WTC11 (cell line): Measurements from ENCODE around the gene MRPL20.

Experiments used
- ATF3 ChIP-seq: sonication (generic); formaldehyde crosslinking; conservative IDR thresholded peaks from 2 replicates; pipeline ENCODE4 v1.8.1; 2022; ENCODE audit warnings: mild to moderate bottlenecking, missing genetic modification reagents
- ELF4 ChIP-seq: sonication (generic); formaldehyde crosslinking; IDR thresholded peaks from 2 replicates; pipeline ENCODE4 v1.8.1; 2022; ENCODE audit warnings: low read depth, mild to moderate bottlenecking, moderate library complexity, missing genetic modification reagents
- GABPB1 ChIP-seq: sonication (generic); formaldehyde crosslinking; IDR thresholded peaks from 2 replicates; pipeline ENCODE4 v1.8.1; 2023; ENCODE audit warnings: mild to moderate bottlenecking, missing genetic modification reagents
- IRF1 ChIP-seq: sonication (generic); formaldehyde crosslinking; IDR thresholded peaks from 2 replicates; pipeline ENCODE4 v1.8.0; 2023; ENCODE audit warnings: missing genetic modification reagents
- NR2C2 ChIP-seq: sonication (generic); formaldehyde crosslinking; IDR thresholded peaks from 2 replicates; pipeline ENCODE4 v1.8.0; 2022; ENCODE audit warnings: mild to moderate bottlenecking, missing genetic modification reagents
- TEAD4 ChIP-seq: sonication (generic); formaldehyde crosslinking; IDR thresholded peaks from 2 replicates; pipeline ENCODE4 v1.8.0; 2022; ENCODE audit warnings: mild to moderate bottlenecking, missing genetic modification reagents
- USF2 ChIP-seq: sonication (generic); formaldehyde crosslinking; IDR thresholded peaks from 2 replicates; pipeline ENCODE4 v1.8.1; 2023; ENCODE audit warnings: mild to moderate bottlenecking, missing genetic modification reagents, moderate library complexity
- ZNF317 ChIP-seq: sonication (generic); formaldehyde crosslinking; IDR thresholded peaks from 2 replicates; pipeline ENCODE4 v1.8.1; 2023; ENCODE audit warnings: low read depth, mild to moderate bottlenecking, moderate library complexity, missing genetic modification reagents, borderline replicate concordance
- TF ChIP-seq, protein P1 (sequence below): sonication (generic); formaldehyde crosslinking; IDR thresholded peaks from 2 replicates; pipeline ENCODE4 v1.8.1; 2022; ENCODE audit warnings: missing genetic modification reagents, borderline replicate concordance
- TF ChIP-seq, protein P2 (sequence below): sonication (generic); formaldehyde crosslinking; IDR thresholded peaks from 2 replicates; pipeline ENCODE4 v1.8.0; 2022; ENCODE audit warnings: mild to moderate bottlenecking, missing genetic modification reagents
- TF ChIP-seq, protein P3 (sequence below): fragments of 200-600 bp; IDR thresholded peaks from 2 replicates; pipeline ENCODE4 v1.8.0; 2022; ENCODE audit warnings: antibody characterized with exemption
- TF ChIP-seq, protein P4 (sequence below): sonication (generic); formaldehyde crosslinking; IDR thresholded peaks from 2 replicates; pipeline ENCODE4 v1.8.0; 2022; ENCODE audit warnings: mild to moderate bottlenecking, missing genetic modification reagents
- TF ChIP-seq, protein P5 (sequence below): sonication (generic); formaldehyde crosslinking; IDR thresholded peaks from 2 replicates; pipeline ENCODE4 v1.8.0; 2022; ENCODE audit warnings: missing genetic modification reagents

DNA sequence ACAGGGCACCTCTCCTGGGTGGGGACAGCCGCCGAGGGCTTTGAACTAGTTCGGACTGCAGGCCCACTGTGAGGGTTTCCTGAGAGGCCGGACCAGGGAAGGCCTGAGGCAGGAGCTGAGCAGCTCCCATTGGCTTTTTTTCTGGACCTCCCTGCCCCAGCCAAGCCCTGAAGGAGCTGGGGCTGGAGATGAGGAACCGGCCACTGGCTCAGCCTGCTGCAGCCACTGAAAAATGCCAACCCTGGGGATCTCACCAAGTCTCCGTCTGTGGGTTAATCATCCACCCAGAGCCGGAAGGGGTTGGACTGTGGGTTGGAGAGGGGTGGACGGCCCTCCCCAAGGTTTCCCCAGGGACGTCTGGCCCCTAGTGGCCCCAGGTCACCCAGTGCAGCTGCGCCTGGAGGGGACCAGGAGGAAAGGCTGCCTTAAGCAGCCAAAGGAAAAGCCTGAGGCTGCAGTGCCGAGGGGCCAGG lies 30.8 kb upstream of the MRPL20 start:
- TF ChIP-seq ELF4 (CRISPR knock-in tag), result no peak
- TF ChIP-seq, protein P1, sequence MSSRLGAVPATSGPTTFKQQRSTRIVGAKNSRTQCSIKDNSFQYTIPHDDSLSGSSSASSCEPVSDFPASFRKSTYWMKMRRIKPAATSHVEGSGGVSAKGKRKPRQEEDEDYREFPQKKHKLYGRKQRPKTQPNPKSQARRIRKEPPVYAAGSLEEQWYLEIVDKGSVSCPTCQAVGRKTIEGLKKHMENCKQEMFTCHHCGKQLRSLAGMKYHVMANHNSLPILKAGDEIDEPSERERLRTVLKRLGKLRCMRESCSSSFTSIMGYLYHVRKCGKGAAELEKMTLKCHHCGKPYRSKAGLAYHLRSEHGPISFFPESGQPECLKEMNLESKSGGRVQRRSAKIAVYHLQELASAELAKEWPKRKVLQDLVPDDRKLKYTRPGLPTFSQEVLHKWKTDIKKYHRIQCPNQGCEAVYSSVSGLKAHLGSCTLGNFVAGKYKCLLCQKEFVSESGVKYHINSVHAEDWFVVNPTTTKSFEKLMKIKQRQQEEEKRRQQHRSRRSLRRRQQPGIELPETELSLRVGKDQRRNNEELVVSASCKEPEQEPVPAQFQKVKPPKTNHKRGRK, result no peak
- TF ChIP-seq NR2C2 (CRISPR knock-in tag), result no peak
- TF ChIP-seq, protein P2, sequence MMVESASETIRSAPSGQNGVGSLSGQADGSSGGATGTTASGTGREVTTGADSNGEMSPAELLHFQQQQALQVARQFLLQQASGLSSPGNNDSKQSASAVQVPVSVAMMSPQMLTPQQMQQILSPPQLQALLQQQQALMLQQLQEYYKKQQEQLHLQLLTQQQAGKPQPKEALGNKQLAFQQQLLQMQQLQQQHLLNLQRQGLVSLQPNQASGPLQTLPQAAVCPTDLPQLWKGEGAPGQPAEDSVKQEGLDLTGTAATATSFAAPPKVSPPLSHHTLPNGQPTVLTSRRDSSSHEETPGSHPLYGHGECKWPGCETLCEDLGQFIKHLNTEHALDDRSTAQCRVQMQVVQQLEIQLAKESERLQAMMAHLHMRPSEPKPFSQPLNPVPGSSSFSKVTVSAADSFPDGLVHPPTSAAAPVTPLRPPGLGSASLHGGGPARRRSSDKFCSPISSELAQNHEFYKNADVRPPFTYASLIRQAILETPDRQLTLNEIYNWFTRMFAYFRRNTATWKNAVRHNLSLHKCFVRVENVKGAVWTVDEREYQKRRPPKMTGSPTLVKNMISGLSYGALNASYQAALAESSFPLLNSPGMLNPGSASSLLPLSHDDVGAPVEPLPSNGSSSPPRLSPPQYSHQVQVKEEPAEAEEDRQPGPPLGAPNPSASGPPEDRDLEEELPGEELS (CRISPR knock-in tag), result no peak
- TF ChIP-seq ATF3, result no peak
- TF ChIP-seq, protein P3, sequence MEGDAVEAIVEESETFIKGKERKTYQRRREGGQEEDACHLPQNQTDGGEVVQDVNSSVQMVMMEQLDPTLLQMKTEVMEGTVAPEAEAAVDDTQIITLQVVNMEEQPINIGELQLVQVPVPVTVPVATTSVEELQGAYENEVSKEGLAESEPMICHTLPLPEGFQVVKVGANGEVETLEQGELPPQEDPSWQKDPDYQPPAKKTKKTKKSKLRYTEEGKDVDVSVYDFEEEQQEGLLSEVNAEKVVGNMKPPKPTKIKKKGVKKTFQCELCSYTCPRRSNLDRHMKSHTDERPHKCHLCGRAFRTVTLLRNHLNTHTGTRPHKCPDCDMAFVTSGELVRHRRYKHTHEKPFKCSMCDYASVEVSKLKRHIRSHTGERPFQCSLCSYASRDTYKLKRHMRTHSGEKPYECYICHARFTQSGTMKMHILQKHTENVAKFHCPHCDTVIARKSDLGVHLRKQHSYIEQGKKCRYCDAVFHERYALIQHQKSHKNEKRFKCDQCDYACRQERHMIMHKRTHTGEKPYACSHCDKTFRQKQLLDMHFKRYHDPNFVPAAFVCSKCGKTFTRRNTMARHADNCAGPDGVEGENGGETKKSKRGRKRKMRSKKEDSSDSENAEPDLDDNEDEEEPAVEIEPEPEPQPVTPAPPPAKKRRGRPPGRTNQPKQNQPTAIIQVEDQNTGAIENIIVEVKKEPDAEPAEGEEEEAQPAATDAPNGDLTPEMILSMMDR, result no peak
- TF ChIP-seq, protein P4, sequence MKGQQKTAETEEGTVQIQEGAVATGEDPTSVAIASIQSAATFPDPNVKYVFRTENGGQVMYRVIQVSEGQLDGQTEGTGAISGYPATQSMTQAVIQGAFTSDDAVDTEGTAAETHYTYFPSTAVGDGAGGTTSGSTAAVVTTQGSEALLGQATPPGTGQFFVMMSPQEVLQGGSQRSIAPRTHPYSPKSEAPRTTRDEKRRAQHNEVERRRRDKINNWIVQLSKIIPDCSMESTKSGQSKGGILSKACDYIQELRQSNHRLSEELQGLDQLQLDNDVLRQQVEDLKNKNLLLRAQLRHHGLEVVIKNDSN, result no peak
- TF ChIP-seq IRF1 (CRISPR knock-in tag), result no peak
- TF ChIP-seq TEAD4 (CRISPR knock-in tag), result no peak
- 0 out of 2 replicates have a peak, but pooled peaks have one; percentile 23 for TF ChIP-seq GABPB1 (CRISPR knock-in tag)
- no peak for TF ChIP-seq USF2 (CRISPR knock-in tag)
- no peak for TF ChIP-seq ZNF317 (CRISPR knock-in tag)
- TF ChIP-seq, protein P5, sequence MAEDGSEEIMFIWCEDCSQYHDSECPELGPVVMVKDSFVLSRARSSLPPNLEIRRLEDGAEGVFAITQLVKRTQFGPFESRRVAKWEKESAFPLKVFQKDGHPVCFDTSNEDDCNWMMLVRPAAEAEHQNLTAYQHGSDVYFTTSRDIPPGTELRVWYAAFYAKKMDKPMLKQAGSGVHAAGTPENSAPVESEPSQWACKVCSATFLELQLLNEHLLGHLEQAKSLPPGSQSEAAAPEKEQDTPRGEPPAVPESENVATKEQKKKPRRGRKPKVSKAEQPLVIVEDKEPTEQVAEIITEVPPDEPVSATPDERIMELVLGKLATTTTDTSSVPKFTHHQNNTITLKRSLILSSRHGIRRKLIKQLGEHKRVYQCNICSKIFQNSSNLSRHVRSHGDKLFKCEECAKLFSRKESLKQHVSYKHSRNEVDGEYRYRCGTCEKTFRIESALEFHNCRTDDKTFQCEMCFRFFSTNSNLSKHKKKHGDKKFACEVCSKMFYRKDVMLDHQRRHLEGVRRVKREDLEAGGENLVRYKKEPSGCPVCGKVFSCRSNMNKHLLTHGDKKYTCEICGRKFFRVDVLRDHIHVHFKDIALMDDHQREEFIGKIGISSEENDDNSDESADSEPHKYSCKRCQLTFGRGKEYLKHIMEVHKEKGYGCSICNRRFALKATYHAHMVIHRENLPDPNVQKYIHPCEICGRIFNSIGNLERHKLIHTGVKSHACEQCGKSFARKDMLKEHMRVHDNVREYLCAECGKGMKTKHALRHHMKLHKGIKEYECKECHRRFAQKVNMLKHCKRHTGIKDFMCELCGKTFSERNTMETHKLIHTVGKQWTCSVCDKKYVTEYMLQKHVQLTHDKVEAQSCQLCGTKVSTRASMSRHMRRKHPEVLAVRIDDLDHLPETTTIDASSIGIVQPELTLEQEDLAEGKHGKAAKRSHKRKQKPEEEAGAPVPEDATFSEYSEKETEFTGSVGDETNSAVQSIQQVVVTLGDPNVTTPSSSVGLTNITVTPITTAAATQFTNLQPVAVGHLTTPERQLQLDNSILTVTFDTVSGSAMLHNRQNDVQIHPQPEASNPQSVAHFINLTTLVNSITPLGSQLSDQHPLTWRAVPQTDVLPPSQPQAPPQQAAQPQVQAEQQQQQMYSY (CRISPR knock-in tag), result no peak
